ENCODE measurements around the gene WAPL.

The WAPL gene

DNA sequence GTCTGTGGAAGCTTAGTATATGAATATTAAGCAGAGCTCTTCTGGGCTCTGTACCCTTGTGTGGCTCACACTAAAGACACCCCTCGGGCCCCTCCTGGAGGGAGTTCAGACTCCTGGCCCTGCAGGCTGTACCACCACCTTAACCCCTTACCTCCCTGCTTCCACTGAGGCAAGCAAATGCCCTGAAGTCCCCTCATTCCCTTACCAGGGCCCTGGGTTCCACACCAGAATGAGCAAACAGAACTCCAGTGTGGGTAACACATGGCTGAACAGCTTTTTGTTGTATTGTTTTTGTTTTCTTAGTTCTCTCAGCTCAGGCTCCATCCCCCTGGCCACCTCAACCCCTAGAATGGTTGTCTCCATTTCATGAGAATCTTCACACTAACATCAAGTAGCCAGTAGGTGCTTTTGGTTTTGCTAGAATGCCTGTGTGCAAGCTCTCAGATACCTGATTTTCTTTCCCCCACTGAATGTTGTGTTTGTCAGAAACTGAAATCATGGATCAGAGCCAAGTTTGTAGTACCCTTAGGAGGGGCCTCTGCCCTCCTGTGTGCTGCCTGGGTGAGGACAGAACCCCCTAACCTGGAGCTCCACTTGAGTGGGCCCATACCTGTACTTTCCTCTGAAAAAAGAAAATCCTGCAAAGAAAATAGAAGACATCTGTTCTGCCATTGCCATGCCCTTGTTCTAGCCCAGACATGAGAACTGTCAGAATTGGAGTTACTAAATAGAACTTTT lies 2.8 kb upstream of the WAPL start:
- DNase-seq: peak; percentile 32

DNA sequence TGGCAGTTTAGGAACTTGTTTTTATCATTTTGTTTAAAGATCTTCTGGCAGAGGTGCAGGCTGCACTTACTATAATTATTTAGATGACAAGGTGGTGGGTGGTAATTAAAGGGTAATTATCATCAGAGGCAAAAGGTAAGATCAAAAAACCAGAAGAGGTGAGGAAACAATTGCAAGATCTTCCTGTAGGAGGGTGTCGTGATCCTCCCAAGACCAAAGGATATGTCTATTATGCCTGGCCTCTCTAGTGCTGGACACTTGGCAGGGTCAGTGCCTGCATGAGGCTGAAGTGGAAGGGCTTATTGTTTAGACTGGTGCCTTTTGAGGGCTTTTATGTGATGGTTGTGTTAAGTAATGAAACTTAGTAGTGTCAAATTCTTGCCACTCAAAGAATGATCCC lies 1.8 kb upstream of the WAPL start:
- DNase-seq: peak; percentile 79

DNA sequence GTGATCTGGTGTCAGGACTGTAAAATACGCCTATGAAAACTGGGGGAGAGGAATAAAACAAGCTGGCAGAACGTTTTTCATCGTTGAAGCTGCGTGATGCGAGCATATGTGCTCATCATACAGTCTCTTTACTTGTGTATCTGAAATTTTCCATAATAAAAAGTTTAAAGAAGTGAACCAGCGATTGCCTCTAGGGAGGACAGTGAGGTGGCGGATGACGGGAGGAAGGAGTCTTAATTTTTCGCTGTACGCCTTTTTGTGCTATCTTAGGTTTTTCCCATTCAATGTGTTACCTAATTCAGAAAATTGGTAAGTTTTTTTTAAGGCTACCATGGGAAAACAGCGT lies 891 bp upstream of the WAPL start:
- DNase-seq: no peak

DNA sequence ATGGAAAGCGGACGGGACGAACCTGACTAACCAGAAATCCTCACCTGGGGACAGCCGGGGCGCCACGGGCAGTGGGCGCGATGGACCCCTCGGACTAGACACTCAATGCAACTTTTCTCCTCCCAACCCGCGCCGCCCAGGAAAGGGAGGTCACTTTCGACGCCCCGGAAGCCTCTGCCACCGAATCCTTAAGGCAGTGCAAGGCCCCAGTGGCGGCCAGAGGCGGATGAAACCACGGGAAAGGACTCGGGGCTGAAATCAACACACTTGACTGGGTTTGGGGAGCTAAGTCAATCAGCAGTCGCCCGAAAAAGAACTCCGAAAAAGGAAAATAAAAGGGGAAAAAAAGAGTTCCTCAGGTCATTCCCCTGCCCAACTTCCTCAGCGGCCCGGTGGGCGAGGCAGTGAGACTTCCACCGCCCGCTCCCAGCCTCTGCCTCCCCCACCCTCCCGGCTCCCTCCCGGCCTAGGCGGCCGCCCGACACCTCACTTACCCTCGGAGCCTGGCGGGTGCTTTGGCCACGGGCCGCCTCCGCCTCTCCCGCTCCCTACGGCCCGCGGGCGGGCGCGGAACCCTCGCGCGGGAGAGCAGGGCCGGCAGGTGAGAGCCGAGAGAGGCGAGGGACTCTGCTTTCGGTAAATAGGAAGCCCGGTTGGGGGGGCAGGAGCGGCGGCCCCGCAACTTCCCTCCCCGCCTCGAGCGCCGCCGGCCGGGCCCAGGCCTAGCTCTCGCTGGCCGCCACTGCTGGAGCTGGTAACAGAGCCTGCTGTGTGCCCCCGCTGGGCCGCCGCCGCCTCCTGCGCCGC lies 518 bp downstream of the WAPL start:
- DNase-seq: peak; percentile 62

DNA sequence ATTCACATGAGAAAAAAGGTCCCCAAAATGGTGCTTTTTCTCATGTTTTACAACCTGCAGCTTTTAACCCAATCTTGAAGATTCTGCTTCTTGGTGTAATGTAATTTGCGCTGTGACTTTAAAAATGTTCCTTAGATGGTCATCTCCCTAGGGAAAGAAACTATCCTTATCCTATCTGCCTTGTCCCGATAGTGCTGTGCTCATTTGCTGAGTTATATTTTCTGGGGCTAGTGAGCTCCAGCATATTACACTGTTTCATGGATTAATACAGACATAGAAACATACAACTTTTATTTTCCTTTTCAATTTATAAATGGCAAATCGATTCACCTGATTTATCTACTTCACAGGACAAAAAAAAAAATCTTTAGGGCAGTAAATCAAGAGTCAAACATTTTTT lies 2.8 kb downstream of the WAPL start:
- DNase-seq: no peak

DNA sequence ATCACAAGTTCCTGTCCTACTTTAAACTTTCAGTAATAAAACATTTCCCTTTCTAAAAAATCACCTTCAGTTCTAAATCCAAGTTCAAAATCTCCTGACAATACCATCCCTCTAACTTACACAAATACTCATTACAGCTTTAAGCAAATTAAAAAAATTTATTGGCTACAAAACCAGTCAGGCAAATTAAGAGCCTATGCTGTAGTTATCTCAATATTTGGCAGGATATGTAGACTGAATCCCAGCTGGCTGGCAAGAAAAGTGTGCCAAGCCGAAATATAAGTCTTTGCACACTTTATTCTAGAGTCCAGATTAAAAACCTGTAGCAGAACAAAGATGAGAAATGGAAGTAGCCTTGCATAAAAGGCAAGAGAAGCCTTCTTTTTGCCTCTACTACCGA lies 9.5 kb downstream of the WAPL start:
- DNase-seq: no peak

DNA sequence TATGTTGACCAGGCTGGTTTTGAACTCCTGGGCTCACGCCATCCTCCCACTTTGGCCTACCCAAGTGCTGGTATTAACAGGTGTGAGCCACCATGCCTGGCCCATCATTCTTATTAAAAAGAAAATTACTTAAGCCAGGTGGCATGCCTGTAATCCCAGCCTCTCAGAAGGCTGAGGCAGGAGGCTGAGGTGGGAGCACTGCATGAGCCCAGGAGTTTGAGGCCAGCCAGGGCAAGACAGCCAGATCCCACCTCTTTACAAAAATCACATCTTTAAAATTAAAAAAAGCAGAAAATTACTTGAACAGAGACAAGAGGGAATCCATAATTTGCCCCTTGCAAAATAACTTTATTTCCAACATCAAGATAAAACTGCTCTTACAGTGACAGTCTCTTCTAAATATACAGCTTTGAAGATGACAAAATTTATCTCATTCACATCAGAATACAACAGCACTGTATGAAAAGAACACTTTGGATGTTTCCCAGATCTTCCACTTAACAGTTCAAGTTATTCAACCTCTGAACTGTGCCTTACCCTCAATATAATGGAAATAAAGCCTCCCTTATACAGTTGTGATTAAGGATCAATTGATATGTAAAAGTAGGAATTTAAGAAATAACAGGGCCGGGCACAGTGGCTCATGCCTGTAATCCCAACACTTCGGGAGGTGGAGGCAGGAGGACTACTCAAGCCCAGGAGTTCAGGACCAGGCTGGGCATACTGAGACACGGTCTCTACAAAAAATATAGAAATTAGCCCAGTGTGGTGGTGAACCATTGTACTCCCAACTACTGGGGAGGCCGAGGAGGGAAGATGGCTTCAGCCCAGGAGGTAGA lies 10.3 kb downstream of the WAPL start:
- DNase-seq: no peak

DNA sequence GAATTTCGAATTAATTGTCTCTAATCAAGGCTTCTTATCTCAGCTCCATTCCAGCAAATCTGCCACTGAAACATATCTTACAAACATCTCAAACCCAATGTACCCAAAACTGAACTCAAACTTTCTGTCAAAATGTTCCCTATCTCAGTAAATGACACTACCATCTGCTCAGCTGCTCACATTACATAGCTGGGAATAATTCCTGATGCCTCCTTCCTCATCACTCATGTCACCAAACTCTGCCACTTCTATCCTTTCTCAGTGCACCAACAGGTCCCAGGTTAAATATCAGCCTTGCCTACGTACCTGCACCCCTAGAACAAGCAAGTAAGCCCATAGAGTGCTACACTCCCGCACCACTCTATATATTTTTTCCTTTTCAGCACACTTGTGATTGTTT lies 12.4 kb downstream of the WAPL start:
- DNase-seq: no peak

DNA sequence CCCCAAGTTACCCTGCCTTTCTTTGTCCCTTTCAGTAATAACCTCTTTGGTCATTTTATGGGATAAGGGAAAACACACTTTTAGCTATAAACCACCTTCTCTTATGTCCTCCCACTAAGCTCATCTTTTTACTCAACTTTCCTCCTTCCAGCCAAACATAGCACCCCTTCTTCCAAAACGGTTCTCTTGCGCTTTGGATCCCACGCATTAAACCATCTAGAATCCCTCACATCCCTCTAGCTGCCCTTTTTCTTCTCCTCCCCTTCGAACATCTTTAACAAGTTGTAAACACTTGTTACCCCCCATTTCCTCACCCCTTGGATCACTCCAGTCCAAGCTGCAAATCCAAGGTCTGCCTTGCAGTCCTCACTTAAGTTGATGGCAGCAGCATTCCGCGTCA lies 13.4 kb downstream of the WAPL start:
- DNase-seq: no peak

DNA sequence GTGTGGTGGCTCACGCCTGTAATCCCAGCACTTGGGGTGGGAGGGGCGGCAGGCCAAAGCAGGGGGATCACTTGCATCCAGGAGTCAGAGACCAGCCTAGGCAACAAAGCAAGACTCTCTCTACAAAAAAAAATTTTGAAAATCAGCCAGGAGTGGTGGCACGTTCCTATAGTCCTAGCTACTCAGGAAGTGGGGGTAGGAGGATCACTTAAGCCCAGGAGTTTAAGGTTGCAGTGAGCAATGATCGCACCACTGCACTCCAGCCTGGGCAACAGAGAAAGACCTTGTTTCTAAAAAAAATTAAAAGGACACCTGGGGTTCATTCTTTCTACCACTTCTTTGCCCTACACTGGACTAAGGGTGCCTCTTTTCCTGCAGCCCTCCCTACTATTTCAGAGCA lies 15.1 kb downstream of the WAPL start:
- peak; percentile 2 for DNase-seq

DNA sequence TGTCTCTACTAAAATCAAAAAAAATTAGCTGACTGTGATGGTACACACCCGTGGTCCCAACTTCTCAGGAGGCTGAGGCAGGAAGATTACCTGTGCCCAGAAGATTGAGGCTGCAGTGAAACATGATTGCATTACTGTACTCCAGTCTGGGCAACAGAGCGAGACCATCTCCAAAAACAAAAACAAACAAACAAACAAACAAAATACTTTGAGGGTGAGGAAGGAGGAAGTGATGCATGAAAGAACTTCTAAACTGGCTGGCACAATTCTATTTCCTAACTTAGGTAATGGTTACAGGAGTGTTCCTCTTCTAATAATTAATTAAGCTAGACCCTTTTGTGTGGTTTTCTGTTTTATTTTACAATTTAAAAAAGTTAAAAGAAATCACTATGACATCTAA lies 15.5 kb downstream of the WAPL start:
- no peak for DNase-seq

DNA sequence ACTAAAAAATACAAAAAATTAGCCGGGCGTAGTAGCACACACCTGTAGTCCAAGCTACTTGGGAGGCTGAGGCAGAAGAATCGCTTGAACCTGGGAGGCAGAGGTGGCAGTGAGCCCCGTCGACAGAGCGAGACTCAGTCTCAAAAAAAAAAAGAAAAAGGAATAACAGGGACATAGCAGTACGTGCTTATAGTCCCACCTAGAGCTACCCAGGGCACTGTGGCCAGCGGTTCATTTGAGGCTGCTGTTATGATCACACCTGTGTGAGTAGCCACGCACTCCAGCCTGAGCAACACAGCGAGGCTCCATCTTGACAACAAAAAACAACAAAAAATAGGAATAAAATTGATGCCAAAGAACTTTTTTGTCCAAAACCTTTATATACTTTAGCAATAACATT lies 17.1 kb downstream of the WAPL start:
- no peak for DNase-seq

DNA sequence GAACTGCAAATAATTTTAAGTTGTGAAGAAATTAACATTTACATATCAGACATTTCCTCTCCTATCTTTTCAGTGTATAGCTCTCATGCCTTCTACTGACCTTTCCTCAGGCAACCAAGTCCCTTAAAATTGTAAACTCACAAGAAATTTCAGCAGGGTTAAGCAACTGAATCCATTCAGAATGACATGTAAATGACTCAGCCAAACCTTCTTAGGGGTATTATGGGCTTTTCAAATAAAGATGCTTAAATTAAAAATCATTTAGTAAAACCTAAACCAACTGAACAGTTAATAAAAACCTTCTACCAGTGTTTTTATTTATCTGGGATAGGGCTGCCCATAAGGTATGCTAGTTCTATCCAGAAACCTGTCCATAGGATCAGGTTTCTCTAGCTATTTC lies 20.7 kb downstream of the WAPL start:
- DNase-seq: no peak

DNA sequence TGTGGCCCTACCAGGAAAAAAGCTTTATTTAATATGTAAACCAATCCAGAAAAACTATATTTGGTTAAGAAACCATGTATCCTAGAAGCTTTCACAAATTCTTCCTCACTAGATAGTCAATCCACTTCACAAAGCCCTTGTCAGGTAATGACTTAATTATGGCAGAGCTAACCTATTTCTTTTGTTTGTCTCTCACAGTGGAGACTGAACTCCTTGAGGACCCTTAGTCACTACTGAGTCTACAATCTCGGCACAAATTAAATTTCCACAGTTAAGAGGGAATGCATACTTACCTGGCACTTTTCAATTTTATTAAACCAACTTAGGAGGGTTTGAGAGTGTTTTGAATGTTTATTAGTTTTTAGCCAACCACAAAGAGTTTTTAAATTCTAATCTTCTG lies 23.0 kb downstream of the WAPL start:
- DNase-seq: peak; percentile 11

DNA sequence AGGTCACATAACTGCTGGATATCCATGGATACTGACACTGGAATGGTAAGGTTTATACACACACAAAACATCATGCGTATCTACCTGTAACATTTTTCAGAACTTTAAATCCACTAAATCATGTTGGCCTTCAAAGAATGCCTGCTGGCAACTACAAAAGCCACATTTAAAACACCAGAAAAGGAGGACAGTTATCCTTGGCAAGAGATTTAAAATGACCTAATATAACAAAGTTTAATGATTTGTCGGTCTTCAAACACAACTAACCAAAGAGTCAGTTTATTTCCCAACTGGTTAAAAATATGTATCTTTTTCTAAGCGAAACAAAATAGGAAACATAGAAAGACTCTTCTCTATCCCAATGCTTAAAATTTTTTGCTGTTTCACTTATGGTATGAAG lies 24.0 kb downstream of the WAPL start:
- DNase-seq: no peak

DNA sequence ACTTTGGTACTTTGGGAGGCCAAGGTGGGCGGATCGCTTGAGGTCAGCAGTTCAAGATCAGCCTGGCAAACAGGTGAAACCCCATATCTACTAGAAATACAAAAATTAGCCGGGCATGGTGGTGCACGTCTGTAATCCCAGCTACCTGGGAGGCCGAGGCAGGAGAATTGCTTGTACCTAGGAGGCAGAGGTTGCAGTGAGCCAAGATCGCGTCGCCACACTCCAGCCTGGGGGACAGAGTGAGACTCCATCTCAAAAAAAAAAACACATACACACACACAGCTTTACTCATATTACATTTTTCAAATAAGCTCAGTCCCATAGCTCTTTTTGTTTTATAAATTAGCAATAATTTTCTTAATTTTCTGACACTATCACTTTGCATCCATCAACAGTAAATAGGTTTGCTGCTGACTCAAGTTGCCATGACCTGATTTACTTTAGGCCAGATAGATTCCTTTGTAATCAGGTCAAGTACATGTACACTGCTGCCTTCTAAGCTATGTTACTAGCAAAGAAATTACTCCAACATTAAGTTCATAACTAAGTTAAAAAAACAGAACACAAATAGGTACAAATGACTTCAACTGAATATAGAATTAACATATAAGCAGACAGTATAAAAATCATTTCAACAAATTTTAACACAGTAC lies 31.5 kb downstream of the WAPL start:
- no peak for DNase-seq

DNA sequence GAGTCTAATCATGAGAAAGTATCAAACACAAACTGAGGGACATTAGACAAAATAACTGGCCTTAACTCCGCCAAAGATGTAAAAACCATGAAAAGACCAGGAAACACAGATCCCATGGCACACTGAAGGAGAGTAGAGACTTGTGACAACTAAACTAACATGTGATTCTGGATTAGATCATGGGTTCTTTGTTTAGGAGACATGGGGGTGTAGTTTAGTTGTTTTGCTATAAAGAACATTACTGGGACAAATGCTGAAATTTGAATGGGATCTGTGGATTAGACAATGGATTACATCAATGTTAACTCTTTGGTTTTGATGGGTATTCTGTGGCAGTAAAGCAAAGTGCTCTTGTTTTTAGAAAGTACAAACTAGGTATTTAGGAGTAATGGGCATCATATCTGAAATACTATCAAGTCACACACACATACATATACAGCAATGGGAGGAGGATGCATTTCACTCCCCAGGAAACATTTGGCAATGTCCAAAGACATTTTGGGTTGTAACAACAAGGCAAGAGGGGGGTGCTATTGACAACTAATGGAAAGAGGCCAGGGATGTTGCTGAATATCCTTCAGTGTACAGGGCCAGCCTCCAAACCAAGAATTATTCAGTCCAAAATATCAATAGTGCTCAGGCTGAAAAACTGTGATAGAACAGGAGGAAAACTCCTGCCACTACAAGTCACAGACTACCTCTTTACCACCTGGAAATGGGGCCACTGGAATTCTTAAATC lies 32.4 kb downstream of the WAPL start:
- DNase-seq: no peak

DNA sequence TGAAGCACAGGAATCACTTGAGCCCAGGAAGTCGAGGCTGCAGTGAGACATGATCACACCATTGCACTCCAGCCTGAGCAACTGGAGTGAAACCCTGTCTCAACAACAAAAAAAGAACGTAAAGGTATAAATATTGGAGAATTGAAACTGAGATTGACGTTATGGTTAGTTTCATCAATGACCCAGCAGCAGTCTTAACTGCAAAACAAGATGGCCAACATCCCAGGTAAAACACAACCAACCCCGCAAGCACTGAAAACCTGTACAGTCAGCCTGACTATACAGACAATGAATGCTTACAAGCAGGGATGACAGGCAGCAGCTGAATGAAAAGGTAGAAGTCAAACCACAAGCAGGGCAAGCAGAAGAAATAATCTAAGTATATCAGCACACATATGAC lies 34.7 kb downstream of the WAPL start:
- DNase-seq: no peak

DNA sequence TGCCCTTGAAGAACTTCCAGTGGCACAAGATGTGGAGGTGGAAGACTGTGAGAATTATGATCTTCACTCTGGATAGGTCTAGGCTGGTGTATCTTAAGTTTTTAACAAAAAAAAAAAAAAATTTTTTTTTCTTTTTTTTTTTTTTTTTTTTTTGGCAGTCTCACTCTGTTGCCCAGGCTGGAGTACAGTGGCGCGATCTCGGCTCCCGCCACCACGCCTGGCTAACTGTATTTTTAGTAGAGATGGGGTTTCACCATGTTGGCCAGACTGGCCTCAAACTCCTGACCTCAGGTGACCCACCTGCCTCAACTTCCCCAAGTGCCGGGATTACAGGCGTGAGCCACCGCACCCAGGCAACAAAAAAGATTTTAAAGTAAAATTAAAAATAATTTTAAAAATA lies 37.9 kb downstream of the WAPL start:
- no peak for DNase-seq

DNA sequence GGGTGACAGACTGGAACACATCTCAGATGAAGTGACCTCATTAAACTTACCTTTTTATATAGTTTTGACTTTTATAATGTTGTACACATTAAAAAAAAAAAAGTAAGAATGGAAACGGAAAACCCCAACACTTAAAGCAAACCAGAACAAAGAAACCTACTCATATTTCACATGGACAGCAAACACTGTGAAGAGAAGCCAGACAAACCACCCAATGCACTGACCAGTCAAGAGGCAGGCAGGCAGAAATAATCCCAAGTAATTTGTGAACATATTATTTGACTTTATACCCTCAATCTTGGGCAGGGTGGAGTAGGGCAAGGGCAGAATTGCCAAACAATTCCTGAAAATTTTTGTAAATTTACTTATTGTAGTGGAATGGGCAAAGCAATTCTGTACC lies 39.8 kb downstream of the WAPL start:
- DNase-seq: peak; percentile 7

DNA sequence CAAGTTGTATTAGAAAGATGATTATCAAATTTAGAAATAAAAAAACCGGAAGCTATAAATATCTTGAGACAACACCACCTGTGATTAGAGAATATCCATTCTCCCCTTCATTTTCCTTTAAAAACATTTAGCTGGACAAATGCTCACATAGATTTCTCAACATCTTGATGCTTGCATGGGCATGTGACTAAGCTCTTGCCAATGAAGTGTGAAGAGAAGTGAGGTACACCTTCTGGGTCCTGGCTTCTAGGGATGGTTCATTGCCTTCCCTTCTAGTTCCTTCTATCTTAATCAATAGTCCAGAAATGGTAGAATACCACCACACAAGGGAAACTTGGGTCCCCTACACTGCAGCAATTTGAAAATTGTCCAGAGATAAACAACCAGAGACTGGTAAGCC lies 41.0 kb downstream of the WAPL start:
- no peak for DNase-seq

DNA sequence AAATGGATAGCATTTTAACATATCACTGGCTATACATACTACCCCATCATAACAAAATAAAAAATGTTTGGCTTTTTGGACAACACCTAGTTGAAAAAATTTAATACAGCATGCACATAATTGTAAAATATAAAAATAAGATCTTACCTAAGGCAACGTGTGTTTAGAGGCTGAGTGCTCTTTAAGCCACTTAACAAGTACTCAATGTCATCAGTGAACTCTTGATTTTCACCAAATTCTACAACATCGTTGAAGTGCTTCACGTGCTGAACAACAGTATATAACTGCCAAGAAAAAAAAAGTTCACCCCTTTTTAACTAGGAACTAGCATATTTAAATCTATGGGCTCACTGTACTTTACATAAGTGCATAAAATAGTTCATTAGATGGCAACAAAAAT lies 49.5 kb downstream of the WAPL start:
- no peak for DNase-seq
